OCI-LY3 (cell line): ENCODE measurements around the gene SPARCL1.

Experiments used
- H2AFZ ChIP-seq: fragments of 200-600, 300-600 bp; shearing (Covaris generic); 2 replicates; pipeline ENCODE4 v1.6.0; 2014; ENCODE audit warnings: antibody characterized with exemption, low read depth, low read length
- H3K27ac ChIP-seq: fragments of 200-600, 300-600 bp; sonication (generic); 2 replicates; pipeline ENCODE4 v1.5.1; 2014; ENCODE audit warnings: mild to moderate bottlenecking, low read length, moderate library complexity, mixed read lengths
- H3K27me3 ChIP-seq: fragments of 200-600, 300-600 bp; sonication (generic); 2 replicates; pipeline ENCODE4 v1.6.1; 2014; ENCODE audit warnings: low read depth, low read length, mixed read lengths
- H3K36me3 ChIP-seq: fragments of 200-600, 300-600 bp; sonication (generic); replicated peaks from 2 replicates; pipeline ENCODE3; 2014; ENCODE audit warnings: low read depth, low read length, mixed read lengths
- H3K4me1 ChIP-seq: fragments of 300-600, 200-600 bp; sonication (generic); 2 replicates; pipeline ENCODE4 v1.6.1; 2014; ENCODE audit warnings: low read length, mixed read lengths
- H3K4me2 ChIP-seq: fragments of 200-600, 300-600 bp; sonication (generic); 2 replicates; pipeline ENCODE4 v1.6.1; 2014; ENCODE audit warnings: low read length, mixed read lengths
- H3K4me3 ChIP-seq: fragments of 300-600, 200-600 bp; sonication (generic); 2 replicates; pipeline ENCODE4 v1.5.1; 2014; ENCODE audit warnings: antibody characterized with exemption, mild to moderate bottlenecking, low read length, moderate library complexity
- H3K79me2 ChIP-seq: fragments of 300-600, 200-600 bp; shearing (Covaris generic); 2 replicates; pipeline ENCODE4 v1.6.1; 2014; ENCODE audit warnings: mild to moderate bottlenecking, low read length, mixed read lengths
- H3K9ac ChIP-seq: fragments of 300-600, 200-600 bp; shearing (Covaris generic); 2 replicates; pipeline ENCODE4 v1.6.0; 2014; ENCODE audit warnings: mild to moderate bottlenecking, low read length, moderate library complexity
- H3K9me3 ChIP-seq: fragments of 200-600, 300-600 bp; shearing (Covaris generic); 2 replicates; pipeline ENCODE4 v1.6.1; 2014; ENCODE audit warnings: low read length, mixed read lengths; ENCODE audit not compliant: insufficient read depth
- H4K20me1 ChIP-seq: fragments of 200-600, 300-600 bp; sonication (generic); 2 replicates; pipeline ENCODE4 v1.6.1; 2016; ENCODE audit warnings: low read length, mixed read lengths; ENCODE audit not compliant: insufficient read depth
- CTCF ChIP-seq: fragments of 200-600, 300-600 bp; sonication (generic); IDR thresholded peaks from 2 replicates; pipeline ENCODE4 v1.5.1; 2014; ENCODE audit warnings: antibody characterized with exemption, low read length, low read depth
- EZH2phosphoT487 ChIP-seq: fragments of 200-600 bp; shearing (Covaris generic); IDR thresholded peaks from 2 replicates; pipeline ENCODE4 v1.6.1; 2018; ENCODE audit warnings: antibody characterized with exemption, mixed run types, low read depth

The SPARCL1 gene

GRCh38 chr4:87543835-87544461 is 14.8 kb upstream of the SPARCL1 start:
- Histone ChIP-seq H3K9ac (no peak overlapping the region), H3K27ac (no peak overlapping the region), H2AFZ (no peak overlapping the region), H3K36me3 (no peaks in the 10 kb centered on the region), H3K4me3 (no peak overlapping the region), H3K4me2 (no peak overlapping the region), H4K20me1 (no peaks in the 10 kb centered on the region), H3K79me2 (no peaks in the 10 kb centered on the region), H3K4me1 (no peaks in the 10 kb centered on the region), H3K27me3 (no peaks in the 10 kb centered on the region), H3K9me3 (no peaks in the 10 kb centered on the region)
- TF ChIP-seq CTCF (peak; percentile 47), EZH2phosphoT487 (no peak)

- H3K4me2 ChIP-seq: no peak overlapping the region
Observed at GRCh38 chr4:87542734-87543312, 13.6 kb upstream of the SPARCL1 start.

GRCh38 chr4:87541956-87542709 is 13.0 kb upstream of the SPARCL1 start:
- Histone ChIP-seq H3K4me3 (no peak overlapping the region), H3K4me2 (no peak overlapping the region), H4K20me1 (no peaks in the 10 kb centered on the region), H3K9ac (no peak overlapping the region), H3K36me3 (no peaks in the 10 kb centered on the region), H3K27ac (no peak overlapping the region), H3K9me3 (no peaks in the 10 kb centered on the region), H3K27me3 (no peaks in the 10 kb centered on the region), H3K79me2 (no peaks in the 10 kb centered on the region), H3K4me1 (no peaks in the 10 kb centered on the region), H2AFZ (no peak overlapping the region)
- TF ChIP-seq EZH2phosphoT487 (no peak), CTCF (no peak)

More at GRCh38 chr4:87542734-87543312, 13.6 kb upstream of the SPARCL1 start:
- H3K4me3 ChIP-seq: no peak overlapping the region
- H3K27me3 ChIP-seq: no peaks in the 10 kb centered on the region
- TF ChIP-seq CTCF (no peak), EZH2phosphoT487 (no peak)
- no peak overlapping the region for H2AFZ ChIP-seq
- no peak overlapping the region for H3K9ac ChIP-seq
- H4K20me1 ChIP-seq: no peaks in the 10 kb centered on the region
- H3K36me3 ChIP-seq: no peaks in the 10 kb centered on the region
- no peaks in the 10 kb centered on the region for H3K9me3 ChIP-seq
- no peaks in the 10 kb centered on the region for H3K4me1 ChIP-seq
- no peak overlapping the region for H3K27ac ChIP-seq
- no peaks in the 10 kb centered on the region for H3K79me2 ChIP-seq

DNA sequence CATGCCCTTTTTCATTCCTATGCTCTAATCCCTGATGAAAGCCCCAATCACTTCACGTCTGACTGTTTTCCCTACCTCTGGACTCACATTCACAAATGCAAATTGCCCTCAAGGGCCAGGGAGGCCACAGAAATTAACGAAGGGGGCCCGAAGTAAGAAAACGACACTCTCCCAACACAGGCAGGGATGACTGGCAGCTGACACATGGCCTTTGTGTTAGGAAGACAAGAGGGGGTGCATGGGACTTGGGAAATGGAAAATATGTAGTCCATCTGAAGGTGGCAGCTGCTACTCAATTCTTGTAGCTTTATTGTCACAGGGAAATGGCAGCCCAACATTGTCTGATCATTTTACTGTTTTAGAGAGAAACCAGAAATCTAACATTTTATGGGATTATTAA is 12.3 kb upstream of the SPARCL1 start:
- no peaks in the 10 kb centered on the region for H3K4me1 ChIP-seq
- H3K27ac ChIP-seq: no peak overlapping the region
- H3K9me3 ChIP-seq: no peaks in the 10 kb centered on the region
- no peak overlapping the region for H2AFZ ChIP-seq
- H3K9ac ChIP-seq: no peak overlapping the region
- no peak overlapping the region for H3K4me3 ChIP-seq
- no peak overlapping the region for H3K4me2 ChIP-seq
- no peaks in the 10 kb centered on the region for H3K79me2 ChIP-seq
- no peaks in the 10 kb centered on the region for H3K27me3 ChIP-seq
- H4K20me1 ChIP-seq: no peaks in the 10 kb centered on the region
- H3K36me3 ChIP-seq: no peaks in the 10 kb centered on the region
- TF ChIP-seq CTCF (no peak), EZH2phosphoT487 (no peak)
